ENCODE data around the gene IFT122.
"Not testable (repeated sequence)": the region's sequence is repeated elsewhere in the genome, so short reads cannot be mapped to it uniquely, and the experiment has no call there.

The IFT122 gene

GRCh38 chr3:129494499-129494898, 54.5 kb downstream of the IFT122 start:
- DNase-seq (ENCODE audit: low read depth in 2 of 3, low spot score in 2 of 3) = not testable (repeated sequence)

GRCh38 chr3:129495006-129495639, 55.1 kb downstream of the IFT122 start:
- DNase-seq (ENCODE audit: low read depth in 2 of 3, low spot score in 2 of 3) = not testable (repeated sequence)

GRCh38 chr3:129497876-129498275, 57.9 kb downstream of the IFT122 start:
- not testable (repeated sequence) for DNase-seq (ENCODE audit: low read depth in 2 of 3, low spot score in 2 of 3)

- not testable (repeated sequence) for DNase-seq (ENCODE audit: low read depth in 2 of 3, low spot score in 2 of 3)
These were observed 58.8 kb downstream of the IFT122 start for GRCh38 chr3:129498603-129499488.

- DNase-seq (ENCODE audit: low read depth in 2 of 3, low spot score in 2 of 3) = not testable (repeated sequence)
These were observed 59.7 kb downstream of the IFT122 start for GRCh38 chr3:129499604-129500333.

- no peak for DNase-seq (ENCODE audit: low read depth in 2 of 3, low spot score in 2 of 3)
These were observed 60.3 kb downstream of the IFT122 start for GRCh38 chr3:129500334-129500658.

- no peak for DNase-seq (ENCODE audit: low read depth in 2 of 3, low spot score in 2 of 3)
These were observed 61.6 kb downstream of the IFT122 start for GRCh38 chr3:129501630-129502029.

- no peak for DNase-seq (ENCODE audit: low read depth in 2 of 3, low spot score in 2 of 3)
These were observed 62.8 kb downstream of the IFT122 start for GRCh38 chr3:129502641-129503408.

- no peak for DNase-seq (ENCODE audit: low read depth in 2 of 3, low spot score in 2 of 3)
These were observed 63.7 kb downstream of the IFT122 start for GRCh38 chr3:129503471-129504291.

GRCh38 chr3:129504471-129505100, 64.6 kb downstream of the IFT122 start:
- no peak for DNase-seq (ENCODE audit: low read depth in 2 of 3, low spot score in 2 of 3)

- DNase-seq (ENCODE audit: low read depth in 2 of 3, low spot score in 2 of 3) = no peak
These were observed 65.3 kb downstream of the IFT122 start for GRCh38 chr3:129505341-129505740.

- no peak for DNase-seq (ENCODE audit: low read depth in 2 of 3, low spot score in 2 of 3)
These were observed 66.3 kb downstream of the IFT122 start for GRCh38 chr3:129506231-129506742.

- DNase-seq (ENCODE audit: low read depth in 2 of 3, low spot score in 2 of 3) = no peak
These were observed 67.3 kb downstream of the IFT122 start for GRCh38 chr3:129507181-129507831.

GRCh38 chr3:129512595-129512994, 72.6 kb downstream of the IFT122 start:
- DNase-seq (ENCODE audit: low read depth in 2 of 3, low spot score in 2 of 3) = no peak

GRCh38 chr3:129513705-129514104, 73.7 kb downstream of the IFT122 start:
- DNase-seq (ENCODE audit: low read depth in 2 of 3, low spot score in 2 of 3) = no peak

GRCh38 chr3:129514110-129514509, 74.1 kb downstream of the IFT122 start:
- no peak for DNase-seq (ENCODE audit: low read depth in 2 of 3, low spot score in 2 of 3)

GRCh38 chr3:129514563-129514962, 74.5 kb downstream of the IFT122 start:
- no peak for DNase-seq (ENCODE audit: low read depth in 2 of 3, low spot score in 2 of 3)

GRCh38 chr3:129515108-129515820, 75.2 kb downstream of the IFT122 start:
- not testable (repeated sequence) for DNase-seq (ENCODE audit: low read depth in 2 of 3, low spot score in 2 of 3)
